HFFc6 (cell line): ENCODE measurements around the gene ARSI. TPM values are rescaled to one million over a fixed set of nuclear protein-coding genes. Genes with fewer than 3 reads are reported as not detected.

Experiments
- DNase-seq: peaks from one replicate; pipeline ENCODE4 v3.0.0-alpha.2; 2018
- H3K27ac Mint-ChIP-seq: 2 replicates; pipeline ENCODE4 v1.8.0; 2020; ENCODE audit warnings: mild to moderate bottlenecking, mixed read lengths
- H3K27me3 Mint-ChIP-seq: 2 replicates; pipeline ENCODE4 v1.8.0; 2021; ENCODE audit warnings: mild to moderate bottlenecking, moderate library complexity, mixed read lengths; ENCODE audit not compliant: insufficient read depth
- H3K36me3 Mint-ChIP-seq: 2 replicates; pipeline ENCODE4 v1.8.0; 2021; ENCODE audit warnings: low read depth, mixed read lengths
- H3K4me1 Mint-ChIP-seq: 2 replicates; pipeline ENCODE4 v1.8.0; 2020; ENCODE audit warnings: low read depth, mixed read lengths
- H3K4me3 Mint-ChIP-seq: 2 replicates; pipeline ENCODE4 v1.8.0; 2020; ENCODE audit warnings: mild to moderate bottlenecking, moderate library complexity, mixed read lengths
- H3K9me3 Mint-ChIP-seq: 2 replicates; pipeline ENCODE4 v1.8.0; 2020; ENCODE audit warnings: mild to moderate bottlenecking, mixed read lengths
- total RNA-seq, 6 experiments: library from RNA; stranded (reverse); fragmentation: NEBNext Ultra II Directional; extraction: Animal tissue kit (Norgen Biotek cat#: 25700); gene quantifications; 2 replicates in 1 of 6; 3 replicates in 5 of 6; pipeline ENCODE4 v1.2.3, GENCODE V29; 2021
- TF ChIP-seq, protein P1 (sequence below): fragments of 200-600 bp; sonication (generic); IDR thresholded peaks from 2 replicates; pipeline ENCODE4 v1.5.0; 2021; ENCODE audit warnings: antibody characterized with exemption, mild to moderate bottlenecking

Gene ARSI
- total RNA-seq, 6 experiments from 2014 or later = 4.6 to 6.7 (median 4.9) TPM

DNA sequence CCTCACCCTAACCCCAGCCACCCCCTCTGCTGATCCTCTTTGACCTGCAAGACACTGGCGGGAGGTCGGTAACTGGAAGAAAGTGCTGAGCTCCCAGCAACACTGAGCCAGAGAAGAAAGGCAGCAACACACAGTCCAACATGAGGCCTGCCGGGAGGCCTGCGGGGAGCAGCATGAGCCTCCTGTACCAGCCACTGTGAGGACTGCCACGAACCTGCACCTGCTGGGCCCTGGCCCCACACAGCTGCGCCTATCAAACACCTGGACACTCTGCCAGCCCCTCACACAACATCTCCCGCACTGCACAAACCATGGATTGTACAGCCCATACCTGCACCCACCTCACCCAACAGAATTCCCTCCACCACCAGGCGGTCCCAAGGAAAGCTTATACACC, 31.4 kb downstream of the ARSI start:
- Mint-ChIP-seq H3K4me1 (peaks cover 27% of the 10 kb centered on the region), H3K27me3 (peaks cover 1% of the 10 kb centered on the region; the same call in 1 of the 2 replicates), H3K4me3 (no peak overlapping the region), H3K36me3 (no peaks in the 10 kb centered on the region), H3K9me3 (no peaks in the 10 kb centered on the region), H3K27ac (no peak overlapping the region)
- TF ChIP-seq, protein P1, sequence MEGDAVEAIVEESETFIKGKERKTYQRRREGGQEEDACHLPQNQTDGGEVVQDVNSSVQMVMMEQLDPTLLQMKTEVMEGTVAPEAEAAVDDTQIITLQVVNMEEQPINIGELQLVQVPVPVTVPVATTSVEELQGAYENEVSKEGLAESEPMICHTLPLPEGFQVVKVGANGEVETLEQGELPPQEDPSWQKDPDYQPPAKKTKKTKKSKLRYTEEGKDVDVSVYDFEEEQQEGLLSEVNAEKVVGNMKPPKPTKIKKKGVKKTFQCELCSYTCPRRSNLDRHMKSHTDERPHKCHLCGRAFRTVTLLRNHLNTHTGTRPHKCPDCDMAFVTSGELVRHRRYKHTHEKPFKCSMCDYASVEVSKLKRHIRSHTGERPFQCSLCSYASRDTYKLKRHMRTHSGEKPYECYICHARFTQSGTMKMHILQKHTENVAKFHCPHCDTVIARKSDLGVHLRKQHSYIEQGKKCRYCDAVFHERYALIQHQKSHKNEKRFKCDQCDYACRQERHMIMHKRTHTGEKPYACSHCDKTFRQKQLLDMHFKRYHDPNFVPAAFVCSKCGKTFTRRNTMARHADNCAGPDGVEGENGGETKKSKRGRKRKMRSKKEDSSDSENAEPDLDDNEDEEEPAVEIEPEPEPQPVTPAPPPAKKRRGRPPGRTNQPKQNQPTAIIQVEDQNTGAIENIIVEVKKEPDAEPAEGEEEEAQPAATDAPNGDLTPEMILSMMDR = no peak
- DNase-seq = no peak

DNA sequence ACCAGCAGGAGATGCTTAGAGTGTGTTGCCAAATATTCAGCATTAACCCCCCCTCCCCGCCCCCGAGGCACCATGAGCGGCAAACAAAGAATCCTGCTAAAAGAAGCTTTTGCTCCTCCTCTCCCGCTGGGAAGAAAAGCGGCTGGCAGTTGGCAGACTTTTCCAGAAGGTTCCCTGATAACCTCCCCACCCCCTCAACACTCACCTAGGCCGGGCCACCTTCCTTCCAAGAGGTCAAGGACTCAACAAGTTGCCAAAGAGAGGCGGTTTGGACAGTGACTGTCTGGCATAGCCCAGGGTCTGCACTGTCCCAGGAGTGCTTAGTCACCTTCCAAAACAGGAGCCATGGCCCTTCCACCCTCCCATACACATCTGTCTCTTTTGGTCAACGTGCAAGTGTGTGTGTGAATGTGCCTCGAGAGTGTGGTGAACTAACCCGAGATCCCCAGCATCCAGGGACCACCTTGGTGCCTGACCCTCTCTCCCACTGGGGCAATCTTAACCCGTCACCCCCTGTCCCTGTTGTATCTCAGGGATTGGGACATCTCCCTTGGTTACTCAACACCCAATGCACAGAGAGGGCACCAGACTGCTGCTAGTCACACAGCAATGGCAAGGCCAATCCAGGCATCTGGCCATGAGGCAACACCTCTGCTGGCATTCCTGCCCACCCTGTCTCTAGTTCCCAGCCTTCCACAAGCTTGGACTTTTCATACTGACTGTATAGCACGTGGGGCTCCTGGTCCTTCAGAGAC, 32.0 kb downstream of the ARSI start:
- Mint-ChIP-seq H3K4me3 (no peak overlapping the region), H3K27ac (no peak overlapping the region), H3K4me1 (peaks cover 24% of the 10 kb centered on the region), H3K27me3 (peaks cover 1% of the 10 kb centered on the region; the same call in 1 of the 2 replicates), H3K9me3 (no peaks in the 10 kb centered on the region), H3K36me3 (no peaks in the 10 kb centered on the region)
- TF ChIP-seq, protein P1 = no peak
- no peak for DNase-seq

DNA sequence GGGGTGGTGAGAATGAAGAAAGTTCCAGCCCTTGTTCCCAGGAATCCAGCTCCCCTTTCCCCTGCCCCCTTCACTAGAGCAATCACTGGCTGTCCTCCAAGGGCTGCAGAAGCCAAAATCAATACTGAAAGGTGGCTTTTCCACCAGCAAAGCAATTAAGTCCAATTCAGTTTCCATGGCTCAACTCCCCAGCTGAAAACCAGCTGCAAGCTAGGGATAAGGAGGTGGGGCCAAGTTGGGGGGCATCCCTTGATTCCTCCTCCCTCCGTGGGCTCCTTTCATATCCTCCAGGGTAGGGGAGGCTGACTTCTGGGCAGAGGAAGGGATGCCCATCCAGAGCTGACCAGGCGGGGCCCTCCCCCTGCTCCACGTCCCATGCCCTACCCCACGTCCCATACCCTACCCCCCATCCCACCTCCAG, 35.8 kb downstream of the ARSI start:
- Mint-ChIP-seq H3K27ac (no peak overlapping the region), H3K36me3 (no peaks in the 10 kb centered on the region), H3K4me1 (peaks cover 56% of the 10 kb centered on the region), H3K27me3 (peaks cover 1% of the 10 kb centered on the region; the same call in 1 of the 2 replicates), H3K4me3 (no peak overlapping the region), H3K9me3 (no peaks in the 10 kb centered on the region)
- DNase-seq = no peak
- TF ChIP-seq, protein P1 = no peak

DNA sequence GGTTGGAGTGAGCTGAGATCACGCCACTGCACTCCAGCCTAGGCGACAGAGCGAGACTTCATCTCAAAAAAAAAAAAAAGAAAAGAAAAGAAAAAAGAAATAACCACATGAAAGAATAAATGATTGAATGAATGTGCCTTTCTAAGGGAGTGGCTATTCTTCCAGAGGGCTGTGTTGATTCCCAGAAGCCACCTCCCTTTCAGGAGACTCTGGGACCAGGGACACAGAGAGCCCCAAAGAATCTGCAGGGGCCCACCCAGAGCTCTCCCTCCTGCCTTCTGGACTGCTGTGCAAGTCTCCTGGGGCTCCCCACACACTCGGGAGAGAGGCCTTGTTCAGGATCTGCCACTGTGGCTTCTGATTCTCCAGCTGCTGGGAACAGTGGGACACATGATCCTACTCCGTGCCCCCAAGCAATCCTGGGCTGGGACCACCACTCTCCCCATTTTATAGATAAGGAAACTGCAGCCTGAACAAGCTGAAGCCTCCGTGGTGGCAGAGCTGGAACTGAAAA, 36.8 kb downstream of the ARSI start:
- Mint-ChIP-seq H3K4me3 (no peak overlapping the region), H3K4me1 (peaks cover 65% of the 10 kb centered on the region), H3K27ac (no peak overlapping the region), H3K36me3 (no peaks in the 10 kb centered on the region), H3K9me3 (no peaks in the 10 kb centered on the region), H3K27me3 (peaks cover 1% of the 10 kb centered on the region; the same call in 1 of the 2 replicates)
- TF ChIP-seq, protein P1 = no peak
- DNase-seq = no peak

DNA sequence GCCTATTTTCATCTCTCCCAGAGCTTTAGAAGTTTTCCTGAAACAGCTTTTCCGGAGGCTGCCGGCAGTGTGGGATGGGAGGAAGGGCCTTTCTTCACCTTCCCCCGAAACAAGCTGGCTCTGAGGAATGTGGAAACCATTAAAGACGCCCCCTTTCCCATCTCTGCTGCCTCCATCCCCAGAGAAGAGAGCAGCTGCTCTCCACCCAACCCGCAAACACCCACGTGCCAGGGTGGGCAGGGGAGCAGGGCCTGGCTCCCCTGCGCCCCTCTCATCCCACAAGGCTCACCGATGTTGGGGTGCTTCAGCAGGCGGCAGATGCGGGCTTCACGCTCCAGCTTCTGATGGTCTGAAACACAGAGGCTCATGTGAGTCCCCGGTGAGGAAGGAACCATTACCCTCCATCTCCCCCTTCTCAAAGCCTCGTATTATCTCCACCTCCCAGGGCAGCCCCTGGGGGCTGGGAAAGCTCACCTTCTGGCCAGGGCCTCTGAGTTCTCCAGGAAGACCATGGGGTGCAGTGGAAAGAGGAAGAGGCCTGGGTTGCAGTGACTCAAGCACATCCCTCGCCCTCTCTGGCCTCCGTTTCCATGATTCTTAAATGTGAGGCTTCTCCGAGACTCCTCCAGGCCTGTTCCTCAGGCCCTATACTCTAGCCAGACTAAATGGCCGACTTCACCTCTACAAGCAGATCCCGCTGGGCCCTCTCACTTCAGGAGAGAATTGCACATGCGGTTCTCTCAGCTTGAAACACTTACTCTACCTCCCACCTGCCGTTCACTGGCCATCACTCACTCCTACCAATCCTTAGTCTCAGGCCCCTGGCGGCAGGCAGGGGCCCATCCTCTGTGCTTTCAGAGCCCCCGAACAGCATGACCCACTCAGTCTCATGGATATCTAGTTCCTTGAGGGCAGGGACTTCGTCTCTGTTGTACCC, 37.8 kb downstream of the ARSI start:
- no peak overlapping the region for H3K4me3 Mint-ChIP-seq
- peaks cover 1% of the 10 kb centered on the region; the same call in 1 of the 2 replicates for H3K27me3 Mint-ChIP-seq
- H3K27ac Mint-ChIP-seq = peak overlapping the region; percentile 51
- H3K4me1 Mint-ChIP-seq = peaks cover 60% of the 10 kb centered on the region
- no peak for DNase-seq
- H3K36me3 Mint-ChIP-seq = no peaks in the 10 kb centered on the region
- no peaks in the 10 kb centered on the region for H3K9me3 Mint-ChIP-seq
- TF ChIP-seq, protein P1 = no peak
